NOMO-1 treated with DMSO at 0.1 percent for 48 hours (cell line): ENCODE data around the gene MTMR6.
"Not testable (repeated sequence)": the region's sequence is repeated elsewhere in the genome, so short reads cannot be mapped to it uniquely, and the experiment has no call there.

Experiments
- DNase-seq: peaks from one replicate; lab custom pipeline; 2025; ENCODE audit not compliant: unreplicated experiment; lab: John Stamatoyannopoulos, UW

The MTMR6 gene

DNA sequence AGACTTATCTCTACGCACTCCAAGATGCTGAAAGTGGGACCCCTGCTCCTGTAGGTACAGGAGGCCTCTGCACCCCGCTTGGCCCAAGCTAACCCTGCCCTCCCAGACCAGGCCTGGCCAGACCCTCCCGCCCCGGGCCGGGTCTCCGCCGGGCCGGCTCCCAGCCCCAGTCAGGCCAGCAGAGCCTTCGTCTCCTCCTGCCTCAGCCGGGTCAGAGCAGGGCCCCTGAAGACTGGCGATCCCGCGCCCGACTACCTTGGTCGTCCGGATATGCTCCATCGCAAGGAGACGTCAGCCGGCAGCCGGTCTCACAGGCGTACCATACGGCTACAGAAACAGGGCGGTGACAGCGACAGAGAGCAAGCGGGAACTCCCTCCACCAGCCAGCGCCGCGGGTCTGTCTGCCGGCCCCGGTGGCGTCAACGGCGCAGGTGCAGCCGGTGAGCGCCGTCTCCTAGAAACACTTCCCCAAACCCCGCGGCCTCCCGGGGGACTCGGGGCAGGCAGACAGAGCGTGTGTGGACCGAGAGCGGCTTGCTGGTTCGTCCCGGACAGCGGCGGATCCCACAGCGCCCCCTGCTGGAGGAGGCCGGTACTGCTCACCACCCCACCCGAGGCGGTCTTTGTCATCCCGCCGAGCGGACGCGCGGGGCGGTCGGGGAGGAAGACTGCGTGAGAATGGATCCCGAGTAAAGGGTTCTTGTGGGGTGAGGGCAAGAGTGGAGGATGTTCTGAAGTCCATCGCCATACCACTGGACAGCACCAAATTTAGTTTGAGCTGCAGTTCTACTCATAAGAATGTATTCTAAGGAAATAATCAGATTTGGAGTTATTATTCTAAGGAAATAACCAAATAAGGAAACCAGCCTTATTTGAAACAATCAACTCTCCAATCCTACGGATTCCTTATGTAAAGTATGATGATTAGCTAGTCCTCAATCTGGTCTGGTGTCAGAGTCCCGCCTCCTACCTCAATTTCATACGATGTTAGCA lies at the start of gene MTMR6:
MTMR6 (minus strand) TSS at position 520 of the 993 bp plus-strand sequence; CDS start at position 279, 241 bp downstream.
- DNase-seq, result peak; percentile 90

- DNase-seq, result no peak
Measured at GRCh38 chr13:25335856-25336255, 48.6 kb upstream of the MTMR6 start.

DNA sequence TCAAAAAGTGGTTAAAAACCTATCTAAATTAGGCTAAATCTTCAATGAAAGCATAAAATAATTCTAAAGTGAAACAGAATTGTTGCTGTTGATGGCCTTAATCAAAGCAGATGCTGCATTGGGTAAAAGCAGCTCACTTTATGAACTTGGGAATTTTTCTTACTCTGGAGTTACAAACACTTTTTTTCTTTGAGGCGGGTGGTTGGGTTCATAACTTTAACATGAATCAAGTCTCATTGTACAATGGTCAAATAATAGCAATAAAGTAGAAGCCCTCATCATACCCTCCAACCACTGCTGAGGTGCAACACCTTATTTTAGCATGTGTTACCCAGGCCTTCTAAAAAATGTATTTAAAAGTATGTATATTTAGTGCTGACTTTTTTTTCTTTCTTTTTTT lies 43.3 kb upstream of the MTMR6 start:
- no peak for DNase-seq

GRCh38 chr13:25329706-25330105 lies 42.4 kb upstream of the MTMR6 start:
- no peak for DNase-seq

- no peak for DNase-seq
Measured at GRCh38 chr13:25324100-25324499, 36.8 kb upstream of the MTMR6 start.

DNA sequence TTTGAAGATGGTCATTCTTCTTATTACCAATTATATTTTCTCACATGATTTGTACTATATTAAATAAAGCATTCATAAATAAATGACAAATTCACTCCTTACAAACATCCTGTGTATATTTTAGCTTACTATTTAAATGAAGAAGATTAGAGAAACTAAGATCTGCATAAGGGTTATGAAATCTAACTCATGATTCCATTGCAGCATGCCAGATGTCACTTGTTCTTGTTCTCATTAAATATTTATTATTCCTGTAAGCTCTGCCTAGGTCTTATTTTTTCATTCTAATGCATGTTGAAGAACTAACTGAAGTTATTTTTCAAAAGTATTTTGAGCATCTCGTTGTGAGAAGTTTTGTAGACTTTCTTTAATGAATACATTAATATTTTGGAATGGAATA lies 32.5 kb upstream of the MTMR6 start:
- DNase-seq, result no peak

- DNase-seq, result not testable (repeated sequence)
Measured at GRCh38 chr13:25318946-25319345, 31.7 kb upstream of the MTMR6 start.

DNA sequence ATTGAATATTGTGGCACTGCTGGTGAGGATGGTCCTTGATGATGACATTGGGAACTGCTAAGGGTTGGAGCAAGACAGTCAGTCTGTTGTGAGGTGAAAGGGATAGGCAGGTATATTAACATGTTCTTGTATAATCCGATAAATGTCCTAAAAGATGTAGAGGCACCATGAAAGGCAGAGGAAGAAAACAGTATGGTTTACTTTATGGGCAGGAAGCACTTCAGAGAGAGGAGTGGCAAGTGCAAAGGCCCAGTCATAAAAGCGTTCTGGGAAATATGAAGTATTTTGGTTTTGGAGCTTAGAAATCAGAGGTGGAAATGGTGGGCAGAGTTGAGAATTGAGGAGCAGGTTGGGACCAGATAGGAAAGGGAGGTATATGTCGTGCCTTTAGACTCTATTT lies 23.6 kb upstream of the MTMR6 start:
- no peak for DNase-seq

DNA sequence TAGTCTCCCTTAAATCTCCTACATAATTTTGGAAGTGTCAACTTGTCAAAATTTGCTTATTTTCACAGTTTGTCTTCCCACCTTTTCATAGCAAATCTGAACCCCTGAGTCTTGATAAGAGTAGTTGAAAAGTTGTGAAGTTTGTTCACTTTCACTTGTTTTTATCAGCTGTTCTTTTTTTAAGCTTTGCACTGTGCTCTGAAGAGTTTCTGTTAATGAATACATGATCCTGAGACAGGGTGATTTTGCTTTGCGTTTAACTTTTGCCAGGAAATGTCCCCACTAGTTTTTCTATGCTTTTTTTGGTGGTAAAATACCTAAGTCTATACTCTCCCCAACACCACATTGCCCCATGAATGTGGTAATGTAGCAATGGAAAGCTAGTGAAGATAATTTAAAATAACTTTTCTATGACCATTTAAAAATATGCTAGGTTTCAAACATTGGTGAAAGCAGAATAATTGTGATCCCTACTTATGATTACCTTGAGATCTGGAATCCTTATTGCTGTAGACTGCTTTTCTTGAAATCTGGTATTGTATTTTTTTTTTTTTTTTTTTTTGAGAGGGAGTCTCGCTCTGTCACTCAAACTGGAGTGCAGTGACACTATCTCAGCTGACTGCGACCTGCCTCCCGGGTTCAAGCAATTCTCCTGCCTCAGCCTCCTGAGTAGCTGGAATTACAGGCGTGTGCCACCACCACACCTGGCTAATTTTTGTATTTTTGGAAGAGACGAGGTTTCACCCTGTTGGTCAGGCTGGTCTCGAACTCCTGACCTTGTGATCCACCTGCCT lies 19.6 kb upstream of the MTMR6 start:
- no peak for DNase-seq

- DNase-seq, result no peak
Measured at GRCh38 chr13:25302121-25302520, 14.8 kb upstream of the MTMR6 start.

- DNase-seq, result peak; percentile 95
Measured at GRCh38 chr13:25301347-25302113, 14.2 kb upstream of the MTMR6 start, which contains the start of gene NUP58. TSS of gene NUP58 (plus strand) at chr13:25301625. CDS start at chr13:25301774, 149 bp downstream.

- DNase-seq, result no peak
Measured at GRCh38 chr13:25300861-25301346, 13.6 kb upstream of the MTMR6 start.

DNA sequence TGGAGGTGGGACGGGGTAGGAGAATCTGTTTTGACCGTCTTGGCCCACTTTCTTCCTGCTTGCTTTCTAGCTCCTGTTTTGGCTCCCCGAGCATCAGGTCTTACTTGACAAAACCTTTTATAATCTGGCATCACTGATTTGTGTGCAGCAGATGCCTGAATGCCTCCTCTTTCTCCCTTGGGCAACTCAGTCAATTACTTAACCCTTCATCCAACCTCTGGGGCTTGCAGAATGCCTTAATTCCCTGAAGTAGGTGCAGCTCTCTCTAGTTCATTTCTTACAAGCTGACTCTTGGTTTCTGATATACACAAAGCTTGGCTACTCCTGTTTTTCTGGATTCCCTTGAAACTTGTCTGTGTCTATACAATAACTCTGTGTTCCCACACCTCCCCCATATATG lies 8.4 kb upstream of the MTMR6 start:
- no peak for DNase-seq

DNA sequence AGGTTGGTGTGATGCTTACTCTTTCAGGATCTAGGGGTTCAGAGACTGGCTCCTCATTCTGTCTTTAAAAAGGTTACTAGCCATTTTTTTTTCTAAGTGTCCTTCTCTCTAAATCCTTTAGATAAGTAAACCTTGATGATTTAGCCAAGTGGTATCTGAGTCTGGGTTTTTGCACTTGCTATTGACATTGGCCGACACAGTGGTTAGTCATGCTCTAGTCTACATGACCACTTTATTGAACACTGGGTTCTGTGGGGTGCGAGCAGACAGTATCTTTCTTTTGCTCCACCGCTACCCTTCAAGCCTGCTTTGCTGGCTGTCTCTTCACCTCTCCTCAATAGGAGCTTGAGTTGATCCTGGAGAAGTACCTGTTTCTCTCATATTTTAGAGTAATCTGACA lies 7.9 kb upstream of the MTMR6 start:
- no peak for DNase-seq

DNA sequence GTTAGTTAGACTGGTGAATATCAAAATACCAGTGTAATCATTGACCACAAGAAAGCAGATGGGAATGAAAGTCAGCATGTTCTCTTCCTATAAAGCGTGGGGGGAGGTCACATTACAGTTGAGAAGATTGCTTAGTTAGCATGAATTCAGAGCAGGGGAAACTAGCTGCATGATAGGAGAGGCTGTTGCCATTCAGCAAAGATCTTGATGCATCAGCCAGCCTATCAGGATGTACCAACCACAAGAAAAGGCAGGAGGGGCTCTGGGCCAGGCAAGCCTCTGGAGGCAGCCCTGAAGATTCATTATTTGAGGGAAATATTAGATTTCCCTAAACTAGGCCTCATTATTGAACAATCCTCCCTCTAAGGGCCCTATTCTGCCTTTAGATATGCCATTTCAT lies 5.0 kb upstream of the MTMR6 start:
- peak; percentile 44 for DNase-seq

- no peak for DNase-seq
Measured at GRCh38 chr13:25291691-25292090, 4.4 kb upstream of the MTMR6 start.

DNA sequence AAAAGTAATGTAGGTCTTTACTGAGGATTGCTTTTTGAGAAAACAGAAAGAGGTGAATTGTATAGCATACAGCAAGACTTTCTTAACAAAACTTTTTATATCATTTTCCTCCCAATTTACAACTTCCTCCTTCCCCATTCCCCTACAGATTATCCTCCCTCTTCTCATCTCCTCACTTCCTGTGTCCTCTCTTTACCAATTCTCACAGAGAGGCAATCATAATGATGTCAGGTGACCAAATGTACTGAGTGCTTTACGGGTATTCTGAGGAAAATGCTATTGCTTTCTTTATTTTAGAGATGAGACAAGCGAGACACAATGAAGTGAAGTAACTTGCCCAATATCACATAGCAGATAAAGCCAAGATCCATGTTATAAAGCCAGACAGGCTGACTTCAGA lies 1.7 kb upstream of the MTMR6 start:
- peak; percentile 39 for DNase-seq

GRCh38 chr13:25286308-25286968 lies 850 bp downstream of the MTMR6 start:
- DNase-seq, result peak; percentile 68

- DNase-seq, result no peak
Measured at GRCh38 chr13:25281935-25282332, 5.4 kb downstream of the MTMR6 start.

GRCh38 chr13:25281193-25281934 lies 5.9 kb downstream of the MTMR6 start:
- DNase-seq, result peak; percentile 21
